ENCODE data around the gene UNC79.

Gene UNC79

DNA sequence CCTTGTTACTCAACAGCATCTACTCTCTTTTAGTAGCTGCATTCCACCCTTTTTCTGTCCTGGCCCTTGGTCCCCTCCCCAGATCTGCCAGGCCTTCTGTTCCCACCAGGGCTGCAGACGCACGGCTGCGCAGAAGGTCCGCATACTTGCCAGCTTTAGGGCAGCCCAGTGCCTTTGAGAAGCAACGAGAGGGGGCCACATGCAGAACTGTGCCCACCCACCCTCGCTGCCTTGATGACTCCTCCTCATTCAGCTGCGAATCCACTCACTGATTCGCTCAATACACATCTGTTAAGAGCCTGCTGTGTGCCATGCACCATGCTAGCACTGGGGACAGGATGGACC lies 318.3 kb downstream of the UNC79 start:
- no peak for DNase-seq (ENCODE audit: low read depth)

DNA sequence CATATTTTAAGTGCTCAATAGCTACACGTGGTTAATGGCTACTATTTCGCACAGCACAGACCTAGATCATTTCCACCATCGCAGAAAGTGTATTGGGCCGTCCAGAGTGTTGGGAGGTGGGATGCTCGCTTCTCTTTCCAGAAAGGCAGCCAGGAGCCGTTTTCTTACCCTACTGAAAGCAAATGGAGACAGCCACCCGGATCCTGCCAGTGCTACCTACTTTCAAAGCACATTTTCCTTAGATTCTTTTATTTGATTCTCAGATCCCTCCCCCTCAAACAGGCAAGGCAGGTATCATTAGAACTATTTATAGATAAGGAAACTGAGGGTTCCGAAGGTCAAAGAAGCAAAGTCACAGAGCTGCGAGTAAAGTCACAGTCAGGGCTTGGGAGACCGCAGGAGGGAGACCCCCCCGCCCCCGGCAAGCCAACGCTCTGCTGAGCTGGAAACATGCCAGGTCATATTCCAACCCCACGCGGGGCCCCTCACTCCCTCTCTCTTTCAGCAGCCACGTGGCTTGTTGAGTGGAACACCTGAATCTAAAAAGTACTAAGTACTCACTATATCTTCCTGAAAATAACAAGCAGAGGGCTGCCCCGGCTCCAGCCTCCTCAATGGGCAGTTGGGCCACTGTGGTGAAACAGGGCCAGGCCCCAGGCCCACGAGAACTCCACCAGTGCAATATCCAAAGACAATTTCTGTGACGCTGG lies 321.4 kb downstream of the UNC79 start:
- no peak for DNase-seq (ENCODE audit: low read depth)

DNA sequence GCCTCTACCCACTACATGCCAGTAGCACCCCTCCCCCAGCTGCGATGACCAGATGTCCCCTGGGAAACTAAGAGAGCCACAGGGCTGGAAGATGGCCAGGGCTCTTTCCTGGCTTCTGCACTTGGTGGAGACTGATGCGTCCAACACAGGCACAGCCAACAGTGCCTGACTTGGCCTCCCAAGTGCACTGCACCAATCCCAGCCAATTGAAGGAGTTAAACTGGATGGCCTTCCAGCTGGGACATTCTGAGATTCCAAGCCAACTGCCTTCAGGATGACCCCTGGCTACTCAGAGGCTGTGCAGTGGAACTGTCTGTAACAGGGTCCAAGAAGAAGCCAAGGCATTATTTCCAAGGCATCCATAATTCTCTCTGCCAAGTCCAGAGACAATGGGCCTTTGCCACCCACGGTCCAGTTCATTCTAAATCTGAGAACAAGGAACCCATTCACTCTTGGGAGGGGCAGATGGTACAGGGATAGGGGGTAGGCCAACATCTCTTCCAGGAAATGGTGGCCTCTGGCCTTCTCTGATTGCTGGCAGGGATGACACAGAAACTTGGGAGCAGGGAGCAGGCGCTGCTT lies 322.3 kb downstream of the UNC79 start:
- DNase-seq (ENCODE audit: low read depth), result no peak

DNA sequence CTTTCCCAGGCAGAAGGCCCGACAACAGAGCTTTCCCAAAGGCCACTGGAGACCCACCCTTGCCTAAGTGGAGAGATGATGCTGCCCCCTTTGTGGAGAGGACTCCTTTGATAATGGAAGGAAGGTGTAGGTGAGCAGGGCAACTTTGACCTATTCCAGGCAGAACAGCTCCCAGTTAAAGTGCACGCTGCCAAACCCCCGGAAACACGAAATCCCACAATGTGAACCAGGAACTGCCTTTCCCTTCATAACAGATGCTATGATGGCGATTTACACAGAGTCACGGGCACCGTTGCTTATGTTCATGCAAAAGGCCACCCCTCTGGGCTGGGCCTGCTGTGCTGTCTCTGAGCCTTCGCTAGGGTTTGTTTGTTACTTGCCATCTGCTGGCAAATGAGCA lies 322.9 kb downstream of the UNC79 start:
- DNase-seq (ENCODE audit: low read depth), result no peak

DNA sequence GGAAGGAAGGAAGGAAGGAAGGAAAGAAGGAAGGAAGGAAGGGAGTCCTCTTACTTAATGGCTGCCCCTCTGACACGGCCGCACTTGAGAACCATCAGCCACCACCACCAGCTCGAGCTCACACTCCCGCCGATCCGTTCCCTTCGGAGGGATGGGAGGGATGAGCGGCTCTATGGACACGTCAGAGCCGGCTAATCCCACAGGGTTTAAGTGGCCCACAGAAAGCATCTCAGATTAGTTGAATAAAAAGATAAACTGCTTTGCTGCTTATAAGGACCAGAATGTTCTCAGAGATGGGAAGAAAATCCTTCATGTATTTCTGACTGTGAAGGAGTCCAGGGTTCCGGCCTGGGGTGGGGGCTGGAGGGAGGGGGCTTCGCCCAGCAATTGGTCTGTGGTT lies 326.5 kb downstream of the UNC79 start:
- no peak for DNase-seq (ENCODE audit: low read depth)

All from stimulated activated CD8-positive, alpha-beta memory T cell treated with anti-CD3 and anti-CD28 coated beads, Interleukin-12 subunit alpha, Interleukin-12 subunit beta, amount 100 ng/mL, for 4 hours (primary cell).